HG02870 (cell line): Measurements from ENCODE around the gene MINAR2.
A peak's percentile ranks its signal among the peaks of the same experiment; 100 is the strongest.

Source experiments
- ATAC-seq: cut with Tn5 transposase; IDR thresholded peaks from one replicate; pipeline ENCODE4 v1.9.1; 2021; ENCODE audit warnings: mild to moderate bottlenecking, moderate library complexity; ENCODE audit not compliant: unreplicated experiment

The MINAR2 gene

DNA sequence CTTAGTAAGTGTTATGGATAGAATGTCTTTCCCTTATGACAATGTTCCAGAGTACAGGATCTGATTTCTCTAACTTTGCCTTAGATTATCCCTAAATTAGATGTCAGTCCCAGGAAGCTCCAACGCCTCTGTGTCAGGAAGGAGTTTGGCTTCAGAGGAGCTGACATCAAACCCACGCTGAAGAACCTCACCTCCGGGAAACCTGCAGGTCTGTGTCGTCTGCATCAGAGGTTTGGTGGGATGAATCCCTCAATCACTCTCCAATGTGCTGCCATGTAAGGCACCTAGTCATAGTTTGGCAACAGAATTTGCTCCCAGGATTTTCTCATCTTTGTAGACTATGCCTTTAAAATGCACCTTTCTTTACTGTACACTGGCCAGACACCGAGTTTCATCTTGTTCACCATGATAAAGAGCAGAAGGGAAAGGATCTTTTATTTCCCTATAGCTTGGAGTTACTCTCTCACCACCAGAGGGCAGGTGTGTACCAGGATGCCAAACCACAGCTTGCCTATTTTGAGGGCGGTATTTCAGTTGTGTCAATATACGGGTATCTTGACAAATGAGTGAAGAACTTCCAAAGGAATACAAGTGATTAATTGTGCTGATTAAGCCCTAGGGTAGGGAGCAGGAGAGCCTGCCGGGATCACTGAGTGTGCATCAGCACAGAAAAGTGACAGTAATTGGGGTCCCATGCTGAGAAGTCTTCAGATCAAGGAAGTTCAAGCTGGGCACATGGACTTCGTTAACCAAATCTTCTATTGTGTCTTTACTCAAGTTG is 23.4 kb downstream of the MINAR2 start:
- ATAC-seq, result peak; percentile 52

DNA sequence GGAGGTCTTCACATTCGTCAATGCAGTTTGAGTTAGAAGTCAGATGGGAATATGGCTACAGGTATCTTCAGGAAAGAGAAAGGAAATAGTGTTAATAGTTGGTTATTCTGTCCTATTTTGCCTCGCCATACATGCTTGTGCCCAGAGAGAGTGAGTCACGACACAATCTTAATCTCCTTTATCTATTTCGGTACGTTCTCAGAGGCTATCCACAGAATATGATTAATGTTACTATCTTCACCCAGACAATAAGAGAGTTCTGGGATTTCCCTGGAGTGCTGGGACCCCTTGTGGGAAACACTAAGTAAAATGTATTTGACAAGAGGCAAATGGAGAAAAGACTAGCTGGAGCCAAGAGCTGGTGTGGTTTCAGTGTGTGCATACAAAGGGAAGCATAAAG is 25.5 kb downstream of the MINAR2 start:
- no peak for ATAC-seq

DNA sequence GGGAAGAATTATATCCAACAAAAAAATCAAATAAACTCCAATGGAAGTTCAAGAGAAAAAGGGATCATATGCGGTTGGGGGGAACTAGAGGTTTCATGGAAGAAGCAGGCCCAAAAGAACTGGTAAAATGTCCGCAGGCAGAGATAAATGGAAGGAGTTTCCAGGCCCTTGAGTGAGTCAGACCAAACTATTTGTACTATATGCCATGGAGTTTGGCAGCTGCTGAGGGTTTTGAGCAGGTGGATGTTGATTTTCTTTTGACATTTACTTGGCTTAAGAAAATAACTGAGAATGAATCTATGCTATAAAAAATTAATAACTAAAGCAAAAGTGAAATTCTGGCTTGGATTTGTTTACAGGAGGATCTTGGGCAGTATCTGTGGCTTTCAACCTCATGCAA is 33.7 kb downstream of the MINAR2 start:
- ATAC-seq, result no peak

- no peak for ATAC-seq
Measured at GRCh38 chr5:129803403-129803802, 55.5 kb downstream of the MINAR2 start.

DNA sequence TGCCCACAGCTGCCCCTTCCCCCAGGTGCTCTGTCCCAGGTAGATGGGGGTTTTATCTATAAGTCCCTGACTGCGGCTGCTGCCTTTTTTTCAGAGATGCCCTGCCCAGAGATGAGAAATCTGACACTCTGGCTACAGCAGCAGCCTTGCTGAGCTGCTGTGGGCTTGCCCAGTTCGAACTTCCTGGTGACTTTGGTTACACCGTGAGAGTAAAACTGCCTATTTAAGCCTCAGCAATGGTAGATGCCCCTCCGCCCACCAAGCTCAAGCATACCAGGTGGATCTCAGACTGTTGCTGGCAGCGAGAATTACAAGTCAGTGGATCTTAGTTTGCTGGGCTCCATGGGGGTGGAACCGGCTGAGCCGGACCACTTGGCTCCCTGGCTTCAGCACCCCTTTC is 56.8 kb downstream of the MINAR2 start:
- ATAC-seq, result no peak

DNA sequence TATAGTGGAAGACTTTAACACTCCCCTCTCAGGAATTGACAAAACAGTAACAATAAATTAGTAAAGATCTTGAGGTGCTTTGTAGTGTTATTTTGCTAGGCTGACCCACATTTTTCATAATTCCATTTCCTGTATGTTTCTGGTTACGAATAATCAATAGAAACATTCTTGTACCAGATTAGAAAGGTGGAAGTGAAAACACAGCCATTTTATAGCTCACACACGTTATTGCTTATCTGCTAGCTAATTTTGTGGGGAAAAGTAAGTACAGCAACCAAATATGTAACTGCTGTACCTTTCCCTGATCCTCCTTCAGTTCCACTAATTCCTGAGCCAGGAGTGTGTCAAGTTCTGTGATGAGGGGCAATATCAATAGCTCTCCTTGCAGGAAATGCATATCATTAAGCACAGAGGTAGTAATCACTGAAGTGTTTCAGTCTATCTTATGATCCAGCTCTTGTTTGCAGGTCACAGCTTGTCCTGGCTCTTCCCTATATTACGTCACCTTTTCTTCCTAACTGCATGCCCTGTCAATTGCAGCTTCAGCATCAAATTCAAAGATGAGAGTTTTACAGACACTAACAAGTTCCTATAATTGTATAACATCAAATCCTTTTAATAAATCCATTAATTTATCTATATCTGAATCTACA is 59.4 kb downstream of the MINAR2 start:
- no peak for ATAC-seq
